Stimulated activated CD4-positive, alpha-beta T cell treated with anti-CD3 and anti-CD28 coated beads, Interleukin-1b, Interleukin-23, amount 100 ng/mL, for 1 hour (primary cell): ENCODE data around the gene WLS.
"Not testable (repeated sequence)": the region's sequence is repeated elsewhere in the genome, so short reads cannot be mapped to it uniquely, and the experiment has no call there.

Source experiments
- DNase-seq, 2 donors: peaks; one replicate each; pipeline ENCODE4 v3.0.0-alpha.2; 2020; ENCODE audit warnings: low read depth in 2 of 2

Gene WLS

DNA sequence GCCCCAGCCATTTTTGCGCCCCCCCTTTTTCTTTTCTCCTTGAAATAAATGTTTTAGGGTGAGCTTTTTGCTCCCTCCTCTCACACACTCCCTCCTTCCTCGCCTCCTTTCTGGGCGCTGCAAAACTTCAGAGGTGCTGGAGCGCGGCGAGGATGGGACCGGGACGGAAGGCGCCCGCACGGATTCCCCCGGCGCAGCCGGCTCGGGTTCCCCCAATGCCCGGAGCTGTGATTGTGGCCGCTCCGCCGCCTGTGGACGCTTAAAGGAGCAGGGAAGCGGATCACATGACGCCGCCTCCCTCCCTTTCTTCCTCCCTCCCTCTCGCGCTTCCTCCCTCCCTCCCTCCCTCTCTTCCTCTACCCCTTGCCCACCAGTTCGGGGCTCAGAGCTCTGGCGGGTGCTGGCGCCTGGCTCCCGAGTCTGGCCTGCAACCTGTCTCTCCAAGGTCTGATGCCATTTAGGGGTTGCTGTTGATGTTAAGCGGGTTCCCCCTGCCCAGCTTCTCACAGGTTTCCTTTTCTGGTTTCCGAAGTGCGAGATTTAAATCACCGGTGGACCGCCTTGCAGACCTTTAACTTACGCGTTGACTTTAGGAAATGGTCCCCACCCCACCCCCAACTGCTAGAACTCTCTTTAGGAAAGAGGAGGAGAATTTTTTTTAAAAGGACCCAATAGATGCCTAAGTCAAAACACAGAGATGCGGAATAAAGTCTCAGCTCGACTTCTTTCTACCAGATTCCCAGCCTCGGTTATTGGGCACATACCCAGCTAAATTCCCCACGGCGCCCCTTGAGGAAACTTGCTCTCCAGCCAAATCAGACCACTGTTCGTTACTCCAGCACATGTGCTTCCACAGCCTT is at the start of gene WLS:
Gene WLS, minus strand, starts transcription at position 235 of the 860 bp plus-strand sequence. Its CDS starts 224 bp downstream, at position 11.
- DNase-seq: no peak

DNA sequence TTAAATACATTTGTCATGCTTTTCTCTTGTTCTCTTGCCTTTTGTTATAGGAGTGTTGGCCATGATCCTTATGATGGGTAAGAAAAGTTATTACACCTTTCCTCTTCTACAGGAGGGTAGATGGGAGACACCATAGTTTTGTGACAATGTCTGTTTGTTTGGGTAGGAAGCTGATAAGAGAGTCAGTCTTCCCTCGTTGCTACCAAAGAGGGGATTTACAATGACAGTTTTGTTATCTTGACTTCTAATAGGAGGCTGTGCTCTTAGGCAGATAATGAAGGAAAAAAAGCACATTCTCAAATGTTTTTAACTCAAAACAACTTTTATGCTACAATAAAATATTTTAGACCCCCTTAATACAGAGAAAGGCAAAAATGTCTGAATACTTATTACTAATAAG is 48.0 kb upstream of the WLS start:
- DNase-seq: no peak

DNA sequence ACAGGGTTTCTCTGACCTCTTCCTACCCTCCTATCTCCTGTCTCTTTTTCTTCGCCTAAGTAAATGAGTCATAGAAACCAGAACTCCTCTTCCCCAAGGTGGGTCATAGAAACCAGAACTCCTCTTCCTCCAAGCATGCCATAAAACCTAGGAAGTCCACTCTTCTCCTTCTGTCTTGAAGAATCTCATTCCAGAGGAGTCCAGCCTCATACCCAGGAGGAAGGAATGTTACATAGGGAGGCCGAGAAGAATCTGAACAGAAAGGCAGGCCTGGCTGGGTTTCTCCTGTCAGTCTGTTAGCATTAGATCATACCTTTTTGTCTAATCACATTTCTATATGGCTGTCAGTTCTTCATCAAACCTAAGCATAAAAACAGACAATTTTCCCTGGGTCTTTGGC is 47.5 kb upstream of the WLS start:
- DNase-seq: no peak

DNA sequence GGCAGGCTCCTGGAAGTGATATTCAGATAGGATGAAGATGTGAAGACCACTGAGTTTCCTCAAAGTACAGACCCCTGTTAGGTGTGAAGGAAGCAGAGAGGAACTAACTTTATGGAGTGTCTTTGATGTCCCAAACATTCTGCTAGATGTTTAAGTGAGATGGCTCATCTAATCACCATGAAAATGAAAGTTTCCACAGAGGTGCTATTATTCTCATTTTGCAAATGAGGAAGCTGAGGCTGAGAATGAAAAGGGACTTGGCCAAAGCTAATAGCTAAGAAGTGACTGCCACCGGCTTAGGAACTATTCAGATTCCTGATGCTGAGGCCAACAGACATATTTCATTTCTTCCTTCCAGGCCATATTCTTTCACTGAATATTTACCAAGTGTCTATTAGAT is 45.9 kb upstream of the WLS start:
- DNase-seq: no peak

DNA sequence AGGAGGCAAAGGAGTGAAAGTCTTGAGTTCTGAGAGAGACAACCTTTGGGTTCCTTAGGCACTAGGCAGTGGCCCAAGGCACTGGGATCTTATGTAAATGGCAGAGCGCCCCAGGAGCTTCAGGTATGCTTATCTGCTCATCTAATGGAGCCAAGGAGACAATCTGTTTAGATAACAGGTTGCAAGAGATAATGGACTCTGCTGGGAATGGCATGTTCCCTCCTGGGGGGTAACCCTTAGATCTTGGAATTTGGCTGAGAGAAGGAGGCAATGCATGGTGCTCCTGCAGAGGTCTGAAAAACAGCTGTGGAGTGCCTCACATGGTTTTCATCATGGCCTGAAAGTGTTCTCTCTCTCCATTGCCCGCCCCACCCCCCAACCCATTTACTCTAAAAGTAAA is 44.1 kb upstream of the WLS start:
- DNase-seq: no peak

DNA sequence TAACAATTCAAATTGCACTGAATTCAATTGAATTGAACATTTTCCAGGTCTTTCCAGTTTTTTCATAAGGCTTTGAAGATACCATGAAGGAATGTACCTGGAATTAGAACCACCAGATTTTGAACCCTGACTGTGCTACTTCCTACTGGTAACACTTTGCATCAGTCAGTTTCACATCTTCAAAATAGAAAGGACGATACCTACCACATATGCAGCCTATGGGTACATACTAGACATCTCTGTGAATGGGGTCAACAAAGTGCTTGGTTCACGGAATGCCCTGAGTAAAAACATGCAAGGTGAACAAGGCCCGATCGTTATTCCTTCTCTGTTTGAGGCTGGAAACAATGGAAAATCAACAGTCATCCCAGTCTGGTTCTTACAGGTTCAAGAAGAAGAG is 41.2 kb upstream of the WLS start:
- no peak for DNase-seq

DNA sequence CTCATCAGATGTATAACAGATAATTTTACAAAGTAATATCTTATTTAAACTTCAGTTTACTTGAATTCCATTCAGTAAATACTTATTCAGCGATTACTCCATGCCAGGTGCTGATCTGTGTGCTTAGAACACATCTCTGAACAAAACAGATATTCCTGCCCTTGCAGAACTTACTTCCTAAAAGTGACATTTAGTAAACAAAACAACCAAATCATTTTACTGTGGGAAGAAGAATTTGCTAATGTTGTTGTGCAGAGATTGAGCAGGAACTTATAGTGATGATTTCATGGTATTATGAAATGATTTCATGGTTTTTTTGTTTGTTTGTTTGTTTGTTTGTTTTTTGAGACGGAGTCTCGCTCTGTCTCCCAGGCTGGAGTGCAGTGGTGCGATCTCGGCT is 39.3 kb upstream of the WLS start:
- no peak for DNase-seq

DNA sequence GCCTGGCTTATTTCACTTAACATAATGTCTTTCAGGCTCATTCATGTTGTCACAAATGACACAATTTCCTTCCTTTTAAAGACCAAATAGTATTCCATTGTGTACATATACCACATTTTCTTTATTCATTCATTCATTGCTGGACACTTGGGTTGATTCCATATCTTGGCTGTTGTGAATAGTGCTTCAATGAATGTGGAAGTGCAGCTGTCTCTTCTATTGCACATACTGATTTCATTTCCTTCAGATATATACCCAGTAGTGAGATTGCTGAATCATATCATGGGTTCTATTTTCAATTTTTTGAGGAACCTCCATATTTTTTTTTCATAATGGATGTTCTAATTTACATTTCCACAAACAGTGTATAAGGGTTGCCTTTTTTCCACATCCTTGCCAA is 38.6 kb upstream of the WLS start:
- DNase-seq: no peak

DNA sequence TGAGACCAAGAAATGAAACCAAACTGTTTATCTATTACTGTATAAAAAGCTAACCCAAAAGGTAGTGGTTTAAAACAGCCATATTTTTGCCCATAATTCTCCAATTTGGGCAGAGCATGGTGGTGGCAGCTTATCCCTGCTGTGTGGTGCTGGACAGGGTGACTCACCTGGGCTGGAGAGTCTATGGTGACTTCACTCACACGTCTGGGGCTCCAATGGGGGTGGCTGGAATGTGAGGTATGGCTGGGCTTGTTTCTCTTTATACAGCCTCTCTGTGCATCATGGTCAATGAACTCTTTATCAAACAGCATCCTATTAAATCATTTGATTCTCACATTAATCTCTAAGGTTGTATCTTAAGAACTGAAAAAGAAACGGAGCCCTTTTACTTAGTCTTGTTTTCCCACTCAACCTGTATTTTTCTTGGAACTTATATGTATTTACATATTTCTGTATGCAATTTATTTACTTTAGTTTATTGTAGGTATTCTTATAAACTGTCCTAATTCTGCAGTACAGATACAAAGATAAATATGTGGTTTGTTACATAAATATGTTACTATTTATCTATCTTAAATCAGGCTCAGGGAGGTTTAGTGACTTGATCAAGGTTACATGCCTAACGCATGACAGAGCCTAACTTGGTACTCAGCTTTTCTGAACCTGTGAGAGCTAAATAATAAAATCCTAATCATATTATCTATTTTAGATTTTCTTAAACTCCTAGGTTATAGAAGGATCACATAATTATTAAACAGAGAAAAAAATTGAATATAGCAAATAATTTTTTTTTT is 37.5 kb upstream of the WLS start:
- DNase-seq: no peak

DNA sequence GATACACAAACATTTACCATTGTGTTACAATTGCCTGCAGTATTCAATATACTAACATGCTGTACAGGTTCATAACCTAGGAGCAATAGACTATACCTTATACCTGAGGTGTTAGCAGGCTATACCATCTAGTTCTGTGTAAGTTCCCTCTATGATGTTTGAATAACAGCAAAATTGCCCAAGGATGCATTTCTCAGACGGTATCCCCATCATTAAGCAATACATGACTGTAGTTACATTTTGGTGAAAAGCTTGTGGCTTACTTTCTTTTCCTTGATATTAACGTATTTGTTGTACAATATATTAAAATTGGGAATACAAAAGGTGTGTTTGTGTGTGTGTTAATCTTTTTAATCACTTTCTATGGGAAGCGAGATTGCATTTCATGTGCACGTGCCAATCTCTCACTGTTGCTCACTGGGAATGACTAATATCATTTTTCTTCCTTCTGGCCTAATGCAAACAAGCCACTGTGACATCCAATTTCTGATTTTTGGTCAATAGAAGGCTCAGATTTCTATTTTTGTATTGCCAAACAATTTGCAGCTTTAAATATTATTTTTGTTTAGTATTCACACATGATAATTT is 36.7 kb upstream of the WLS start:
- no peak for DNase-seq

DNA sequence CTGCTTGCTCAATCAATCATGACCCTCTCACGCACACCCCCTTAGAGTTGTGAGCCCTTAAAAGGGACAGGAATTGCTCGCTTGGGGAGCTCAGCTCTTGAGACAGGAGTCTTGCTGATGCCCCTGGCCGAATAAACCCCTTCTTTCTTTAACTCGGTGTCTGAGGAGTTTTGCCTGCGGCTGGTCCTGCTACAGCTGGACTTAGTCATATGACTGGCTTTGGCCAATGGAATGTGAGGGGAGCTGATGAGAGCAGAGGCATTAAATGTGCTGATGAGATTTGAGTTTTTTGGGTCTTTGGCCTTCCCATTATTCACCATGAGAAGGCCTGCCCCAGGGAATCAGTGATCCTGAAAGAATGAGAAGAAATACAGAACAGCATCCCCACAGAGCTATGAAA is 24.5 kb upstream of the WLS start:
- not testable (repeated sequence) for DNase-seq

DNA sequence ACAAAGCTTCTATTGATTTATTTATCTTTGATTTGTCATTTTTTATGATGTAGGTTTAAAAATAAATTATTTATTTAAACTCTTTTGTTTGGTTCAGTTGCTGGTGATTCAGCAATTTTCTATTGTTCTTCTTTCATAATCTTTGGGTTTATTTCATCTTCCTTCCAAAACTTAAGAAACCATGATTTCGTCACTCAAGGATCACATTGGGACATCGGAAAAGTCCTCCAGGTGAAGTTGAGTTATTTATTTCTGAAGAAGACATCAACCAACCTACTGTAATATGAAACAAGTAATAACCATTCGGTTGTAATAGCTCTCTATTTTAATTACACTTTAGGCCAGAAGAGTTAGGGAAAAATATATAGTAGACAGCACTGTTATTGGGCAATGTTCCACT is 23.0 kb upstream of the WLS start:
- DNase-seq: no peak

DNA sequence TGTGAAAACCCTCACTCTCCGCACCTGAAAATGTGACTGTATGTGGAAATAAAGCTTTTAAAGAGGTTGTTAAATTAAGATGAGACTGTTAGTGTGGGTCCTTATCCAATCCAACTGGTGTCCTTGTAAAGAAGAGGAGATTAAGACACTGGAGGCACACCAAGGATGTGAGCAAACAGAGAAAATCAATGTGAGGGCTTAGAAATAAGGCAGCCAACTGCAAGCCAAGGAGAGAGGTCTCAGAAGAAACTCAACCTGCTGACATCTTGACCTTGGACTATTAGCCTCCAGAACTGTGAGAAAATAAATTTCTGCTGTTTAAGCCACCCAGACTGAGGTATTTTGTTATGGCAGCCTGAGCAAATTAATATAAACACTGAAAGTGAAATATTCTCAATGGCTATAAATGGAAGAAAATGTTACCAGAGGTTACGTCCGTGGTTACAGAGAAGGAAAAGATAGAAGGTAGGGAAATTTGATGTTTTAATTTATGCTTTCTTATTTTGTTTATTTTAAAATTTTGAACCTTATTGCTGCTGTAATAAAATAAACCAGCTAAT is 22.4 kb upstream of the WLS start:
- no peak for DNase-seq

DNA sequence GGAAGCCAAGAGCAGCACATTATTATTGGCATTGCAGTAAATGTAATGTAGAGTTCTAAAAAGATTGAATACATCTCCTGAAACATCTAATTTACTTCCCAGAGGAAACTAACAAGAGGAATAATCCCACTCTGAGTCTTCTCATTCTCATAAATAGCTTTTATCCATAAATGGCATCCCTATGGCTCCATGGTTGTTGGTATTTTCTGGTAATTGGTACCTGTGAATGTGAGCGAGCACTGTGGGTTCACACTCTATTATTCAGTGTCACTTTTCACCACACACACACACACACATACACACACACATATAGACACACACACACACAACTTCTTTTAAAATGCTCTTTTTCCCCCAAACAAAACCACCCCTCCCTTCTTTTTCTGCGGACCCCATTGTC is 4.7 kb upstream of the WLS start:
- no peak for DNase-seq

DNA sequence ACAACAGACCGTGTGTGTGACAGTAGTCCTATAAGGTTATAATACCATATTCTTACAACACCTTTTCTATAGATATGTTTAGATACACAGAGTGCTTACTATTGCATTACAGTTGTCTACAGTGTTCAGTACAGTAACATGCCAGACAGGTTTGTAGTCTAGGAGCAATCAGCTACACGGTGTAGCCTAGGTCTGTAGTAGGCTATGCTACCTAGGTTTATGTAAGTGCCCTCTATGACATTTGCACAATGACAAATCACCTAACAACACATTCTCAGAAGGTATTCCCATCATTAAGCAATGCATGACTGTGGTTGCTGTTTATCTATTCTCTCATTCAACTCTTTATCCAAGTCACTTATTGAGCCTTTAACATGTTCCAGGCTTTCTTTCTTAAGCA is 1.8 kb upstream of the WLS start:
- no peak for DNase-seq

DNA sequence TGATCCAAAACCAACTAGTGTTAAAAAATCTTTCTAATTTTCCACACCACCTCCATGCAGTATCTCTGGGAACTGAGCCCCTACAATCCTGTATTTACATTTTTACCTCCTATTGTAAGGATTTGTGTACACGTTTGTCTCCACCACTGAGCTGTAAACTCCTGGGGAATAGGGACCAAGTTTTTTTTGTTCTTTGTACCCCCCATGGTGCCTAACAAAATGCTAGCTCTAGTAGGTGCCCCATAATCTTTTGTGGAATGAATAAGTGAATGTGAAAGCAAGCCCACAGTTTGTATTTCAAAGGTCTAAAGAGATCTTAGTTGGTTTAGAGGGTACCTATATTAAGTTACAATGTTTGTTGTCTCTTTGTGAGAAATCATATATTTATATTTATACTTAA is 879 bp upstream of the WLS start:
- DNase-seq: no peak

DNA sequence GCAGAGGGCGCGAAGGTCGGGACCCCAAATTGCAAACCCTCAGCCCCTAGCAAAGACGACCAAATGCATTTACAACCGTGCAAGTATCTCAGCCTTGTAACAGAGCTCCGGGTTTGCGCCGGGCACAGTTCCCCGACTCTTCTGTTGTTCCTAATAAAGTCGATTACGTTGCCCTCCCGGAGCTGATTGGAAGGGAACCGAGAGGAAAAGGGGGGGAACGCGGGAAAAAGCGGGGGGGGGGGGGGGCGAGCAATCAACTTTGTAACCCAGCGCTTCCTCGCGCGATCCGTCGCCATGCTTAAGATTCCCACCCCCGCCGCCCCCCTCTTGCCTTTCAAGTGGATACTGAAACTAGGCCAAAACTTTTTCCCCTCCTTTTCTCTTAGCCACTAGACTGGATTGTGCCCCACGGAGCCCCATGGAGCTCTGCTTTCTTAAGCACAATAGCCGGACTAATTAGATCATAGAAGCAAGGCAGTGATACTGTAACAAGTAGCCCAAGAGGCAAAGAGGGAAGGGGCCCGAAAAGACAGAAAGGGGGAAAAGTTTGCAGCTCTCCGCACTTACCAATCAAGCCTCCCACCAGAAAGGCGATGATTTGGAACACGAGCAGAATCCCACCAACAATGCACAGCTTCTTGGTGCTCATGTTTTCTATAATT is 565 bp downstream of the WLS start:
- no peak for DNase-seq

DNA sequence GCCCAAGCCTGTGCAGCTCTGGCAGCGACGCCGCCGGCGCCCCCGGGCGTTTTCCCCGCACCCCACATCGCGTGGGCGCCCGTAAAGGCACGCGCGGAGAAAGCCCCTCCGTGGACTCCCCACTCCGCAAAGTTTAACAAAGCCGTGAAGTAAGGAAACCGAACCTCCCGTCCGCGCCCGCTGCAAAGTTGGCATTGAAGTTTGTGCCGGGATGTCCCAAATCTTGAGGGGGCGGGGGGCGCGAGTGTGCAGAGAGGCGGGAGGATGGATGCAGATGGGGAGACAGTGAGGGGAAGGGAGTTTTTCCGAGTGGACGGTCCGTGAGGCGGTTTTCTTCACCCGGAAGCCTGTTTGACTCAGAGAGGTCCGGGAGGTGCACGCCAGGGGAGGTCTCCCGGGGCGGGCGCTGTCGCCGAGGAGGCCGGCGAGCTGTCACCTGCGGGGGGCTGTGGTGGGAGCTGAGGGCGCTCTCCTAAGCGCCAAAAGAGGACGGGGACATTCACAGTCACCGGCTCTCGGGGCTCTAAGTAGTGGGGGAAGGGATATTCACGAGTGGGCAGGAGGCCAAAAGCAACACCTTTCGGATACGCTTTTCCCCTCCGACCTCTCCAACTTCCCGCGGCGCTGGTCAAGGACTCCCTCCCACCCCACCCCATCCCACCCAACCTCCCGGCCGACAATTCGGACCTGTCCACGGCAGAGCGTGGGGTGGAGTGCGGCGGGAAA is 1.3 kb downstream of the WLS start:
- no peak for DNase-seq

DNA sequence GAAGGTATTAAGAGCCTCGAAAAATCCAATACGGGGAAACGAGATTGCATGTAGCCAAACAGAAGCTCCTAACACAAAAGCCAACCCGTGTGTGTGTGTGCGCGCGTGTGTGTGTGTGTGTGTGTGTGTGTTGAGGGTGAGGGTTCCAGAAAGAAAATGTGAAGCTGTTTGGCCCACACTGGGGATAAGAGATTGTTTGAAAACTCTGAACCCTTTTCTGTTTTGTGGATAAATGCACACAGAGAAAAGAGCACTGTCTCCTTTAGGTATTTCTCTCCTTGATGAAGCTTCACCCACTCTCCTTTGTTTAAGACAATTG is 1.9 kb downstream of the WLS start:
- DNase-seq: no peak

DNA sequence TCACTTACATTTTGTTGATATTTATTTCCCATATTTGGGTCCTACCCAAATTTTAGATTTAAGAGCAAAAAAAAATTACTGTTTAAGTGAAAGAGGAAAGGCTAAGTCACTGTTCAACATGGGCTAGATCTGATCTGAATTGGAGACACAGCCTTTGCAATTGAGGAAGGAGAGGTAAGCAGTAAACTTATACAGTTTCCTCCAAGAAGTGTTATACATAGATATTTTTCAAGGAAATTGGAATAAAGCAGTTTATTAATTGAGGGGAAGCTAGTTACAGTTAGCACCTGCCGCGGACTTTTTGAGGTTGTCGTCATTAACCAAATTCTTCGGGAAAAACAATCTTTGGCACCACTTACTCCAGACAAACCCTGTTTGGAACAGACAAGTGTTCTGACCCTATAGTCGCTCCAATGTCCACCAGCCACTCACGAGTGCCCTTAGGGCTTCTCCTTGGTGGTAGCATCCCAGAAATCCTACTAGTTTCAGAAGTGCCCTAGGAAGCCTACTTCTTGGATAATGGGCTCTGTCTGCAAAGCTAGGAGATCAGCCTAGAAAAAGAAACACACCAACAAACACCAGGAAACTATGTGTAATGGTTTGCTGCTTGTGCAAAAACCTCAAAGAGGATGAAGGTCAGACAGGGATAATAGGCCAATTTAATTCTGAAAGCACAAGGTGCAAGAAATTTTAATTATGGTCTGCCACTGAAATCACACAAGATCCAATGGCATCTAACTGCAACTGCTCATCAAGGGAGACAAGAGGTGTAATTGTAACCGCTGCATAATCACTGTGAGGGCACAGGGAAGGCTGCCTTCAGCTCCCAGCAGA is 2.5 kb downstream of the WLS start:
- DNase-seq: no peak

DNA sequence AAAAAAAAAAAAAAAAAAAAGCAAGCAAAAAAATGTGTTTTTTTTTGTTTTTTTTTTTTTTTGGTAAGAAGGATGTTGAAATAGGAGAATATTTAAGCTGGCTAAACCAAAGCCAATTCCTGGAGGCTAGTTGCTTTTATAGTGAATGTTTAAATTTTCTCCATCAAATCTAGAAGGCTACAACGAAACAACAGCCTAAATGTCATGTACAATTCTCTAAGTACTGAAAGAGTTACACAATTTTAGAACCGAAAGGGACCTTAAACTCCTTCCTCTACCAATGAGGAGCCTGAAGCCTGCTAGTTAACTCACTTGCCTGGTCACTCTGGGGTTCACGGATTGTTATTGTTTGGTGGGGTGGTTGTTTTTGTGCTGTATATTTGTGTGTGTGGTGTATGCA is 3.5 kb downstream of the WLS start:
- no peak for DNase-seq
